Activated naive CD4-positive, alpha-beta T cell treated with Interleukin-2 at 50 U/mL for 16 hours (primary cell): ENCODE results near the gene FAM78B.

Experiments used
- DNase-seq: peaks from one replicate; pipeline ENCODE4 v3.0.0-alpha.2; 2020

The FAM78B gene

DNA sequence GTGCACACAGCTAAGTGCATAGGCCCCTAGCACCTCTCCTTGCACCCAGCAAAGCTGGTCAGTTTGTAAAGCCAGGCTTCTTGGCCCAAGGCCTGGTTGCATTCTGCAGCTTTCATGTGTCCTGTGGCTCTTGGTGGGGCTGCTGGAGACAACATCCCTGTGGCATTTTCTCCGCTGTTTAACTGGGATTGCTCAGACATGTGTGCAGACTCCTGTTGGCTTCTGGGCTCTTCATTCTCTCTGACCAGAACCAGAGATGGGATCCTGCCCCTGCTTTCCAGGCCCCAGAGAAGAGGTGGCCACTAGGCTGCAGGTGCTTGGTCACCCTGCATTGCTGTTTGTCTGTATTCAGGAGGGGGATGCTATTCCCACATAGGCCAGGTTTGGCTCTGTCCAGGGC lies 50.8 kb downstream of the FAM78B start:
- DNase-seq = no peak

DNA sequence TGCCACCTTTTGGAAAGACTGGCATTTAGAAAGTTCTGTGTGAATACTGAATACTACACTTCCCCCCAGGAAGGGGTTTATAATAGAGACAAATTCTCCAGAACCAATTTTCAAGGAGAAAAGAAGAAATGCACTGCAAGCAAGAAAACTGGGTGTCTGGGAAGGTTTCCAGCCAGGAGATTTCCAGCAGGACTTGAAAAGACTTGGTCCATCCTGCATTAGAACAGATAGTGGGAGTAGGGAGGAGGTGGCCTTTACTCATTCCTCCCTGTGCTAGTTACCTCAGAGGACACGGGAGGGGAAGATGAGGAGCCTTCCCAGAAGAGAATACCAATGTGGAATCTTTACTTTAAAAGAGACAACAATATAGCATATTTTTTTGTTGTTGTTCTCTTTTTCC lies 52.4 kb downstream of the FAM78B start:
- no peak for DNase-seq

DNA sequence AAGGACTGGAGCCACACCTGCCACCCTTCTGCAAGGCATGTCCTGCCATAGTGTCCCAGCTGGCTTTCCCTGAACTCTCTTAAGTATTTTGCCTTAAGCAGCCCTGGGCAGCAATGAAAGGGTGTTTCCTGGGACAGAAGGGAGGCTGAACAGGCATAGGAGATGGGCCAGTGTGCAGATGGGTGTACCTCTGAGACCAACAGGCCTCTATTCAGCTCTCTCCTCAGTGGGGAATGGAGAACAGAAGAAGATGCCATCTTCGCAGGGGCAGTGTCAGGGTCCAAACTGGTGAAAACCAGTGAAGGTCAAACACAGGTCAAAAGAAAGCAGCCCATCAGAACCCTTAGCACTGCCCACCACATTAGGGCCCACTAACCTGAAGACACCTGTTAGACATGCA lies 53.2 kb downstream of the FAM78B start:
- no peak for DNase-seq

DNA sequence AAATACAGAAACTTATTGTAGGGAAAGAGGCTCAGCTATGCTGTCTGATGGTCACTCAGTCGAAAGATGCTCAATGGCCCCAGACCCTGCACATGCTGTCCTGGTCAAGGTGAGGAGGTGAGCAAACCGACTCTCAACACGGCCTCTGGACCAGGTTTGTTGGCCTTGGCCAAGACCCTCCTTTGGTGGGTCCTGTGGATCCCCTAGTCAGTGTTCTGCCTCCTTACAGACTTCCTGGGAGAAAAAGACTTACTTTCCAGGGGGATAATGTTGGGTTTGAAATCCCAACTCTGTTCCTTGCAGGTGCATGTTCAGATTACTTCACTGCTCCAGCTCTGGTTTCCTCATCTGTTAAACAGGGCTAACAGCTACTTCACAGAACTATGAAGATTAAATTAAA lies 53.8 kb downstream of the FAM78B start:
- DNase-seq = no peak

DNA sequence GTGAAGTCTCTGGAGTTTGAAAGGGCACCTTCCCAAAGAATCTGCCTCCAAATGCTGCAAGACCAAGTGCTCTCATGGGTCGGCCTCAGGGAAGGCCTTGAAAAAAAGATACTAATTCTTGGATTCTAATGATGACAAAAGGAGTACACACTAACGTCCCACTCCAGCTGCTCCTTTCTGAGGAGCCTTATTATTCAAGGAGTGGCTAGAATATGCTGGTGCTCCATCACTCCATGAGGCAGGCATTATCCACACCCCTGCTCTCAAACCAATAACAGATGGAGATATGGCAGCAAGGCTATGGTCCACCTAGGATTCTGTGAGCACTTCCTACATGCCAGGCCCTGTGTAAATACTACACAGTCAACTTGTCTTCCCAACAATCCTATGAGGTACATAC lies 54.4 kb downstream of the FAM78B start:
- no peak for DNase-seq

DNA sequence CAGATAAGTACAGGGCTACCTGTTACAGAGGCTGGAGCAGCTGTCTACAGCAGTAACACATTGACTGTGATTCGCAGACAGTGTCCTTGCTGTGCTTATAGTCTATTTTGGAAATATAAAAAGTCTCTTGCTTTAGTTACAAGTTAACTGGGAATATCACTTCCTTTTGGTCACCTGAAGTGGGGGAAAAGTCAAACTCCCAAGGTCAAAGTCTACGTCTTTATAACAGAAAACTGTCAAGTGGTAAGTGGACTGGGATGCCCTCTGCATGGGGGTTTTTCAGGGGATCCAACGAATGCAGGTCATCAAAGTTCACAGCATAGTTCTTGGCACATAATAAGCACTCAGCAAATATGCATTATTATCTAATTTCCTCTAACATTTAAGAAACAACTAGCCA lies 55.4 kb downstream of the FAM78B start:
- no peak for DNase-seq

DNA sequence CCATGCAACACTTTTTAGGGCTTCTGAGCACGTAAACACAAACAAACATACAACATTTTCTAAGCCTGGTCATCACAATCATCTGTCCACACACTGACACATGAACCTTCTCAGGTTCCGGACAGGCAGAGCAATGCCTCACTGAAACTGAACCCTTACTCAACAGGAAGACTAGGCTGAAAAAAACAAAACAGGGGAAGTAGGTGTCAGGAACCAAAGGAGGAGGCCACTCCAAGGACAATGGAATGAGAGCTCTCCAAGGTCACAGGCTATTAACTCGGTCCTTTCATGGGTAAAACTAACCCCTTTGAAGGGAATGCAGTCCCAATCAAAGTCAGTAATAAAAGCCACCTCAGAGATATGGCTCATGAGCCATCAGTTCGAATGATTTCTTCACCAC lies 76.6 kb downstream of the FAM78B start:
- DNase-seq = no peak

DNA sequence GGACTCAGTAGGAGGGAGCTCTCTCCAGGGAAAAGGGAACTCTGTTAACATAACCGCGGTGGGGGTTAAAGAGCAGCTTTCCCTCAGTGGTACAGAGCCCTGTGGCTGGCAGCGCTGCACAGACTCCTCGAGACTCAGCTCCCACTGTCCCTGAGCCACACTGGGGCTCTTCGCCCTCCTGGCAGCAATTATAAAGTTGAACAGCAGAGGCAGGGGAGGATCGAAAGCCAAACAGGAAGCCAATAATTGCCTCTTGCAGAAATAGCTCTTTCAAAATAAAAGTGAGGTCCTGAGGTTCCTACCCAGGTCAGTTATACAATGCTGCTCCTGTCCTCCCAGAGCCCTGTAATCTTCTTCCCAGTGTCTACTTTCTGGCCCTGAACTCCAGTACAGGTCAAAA lies 77.0 kb downstream of the FAM78B start:
- no peak for DNase-seq

DNA sequence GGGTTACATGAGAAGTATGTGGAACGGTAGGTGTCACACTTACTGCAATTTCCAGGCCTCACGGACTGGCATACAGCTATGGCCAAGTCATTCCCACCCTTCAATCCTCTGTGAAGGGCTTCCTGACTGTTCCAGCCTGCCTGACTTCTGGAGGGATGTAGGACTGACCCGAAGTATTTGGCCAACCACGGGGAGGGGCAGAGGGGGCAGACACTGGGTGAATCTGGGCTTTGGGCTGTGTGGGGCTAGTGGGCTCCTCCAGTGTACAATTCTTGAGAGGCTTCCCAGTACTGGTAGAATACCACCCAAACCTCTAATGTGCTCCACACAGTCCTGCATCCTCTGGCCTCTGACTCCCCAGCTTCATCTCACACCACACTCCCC lies 78.2 kb downstream of the FAM78B start:
- no peak for DNase-seq

DNA sequence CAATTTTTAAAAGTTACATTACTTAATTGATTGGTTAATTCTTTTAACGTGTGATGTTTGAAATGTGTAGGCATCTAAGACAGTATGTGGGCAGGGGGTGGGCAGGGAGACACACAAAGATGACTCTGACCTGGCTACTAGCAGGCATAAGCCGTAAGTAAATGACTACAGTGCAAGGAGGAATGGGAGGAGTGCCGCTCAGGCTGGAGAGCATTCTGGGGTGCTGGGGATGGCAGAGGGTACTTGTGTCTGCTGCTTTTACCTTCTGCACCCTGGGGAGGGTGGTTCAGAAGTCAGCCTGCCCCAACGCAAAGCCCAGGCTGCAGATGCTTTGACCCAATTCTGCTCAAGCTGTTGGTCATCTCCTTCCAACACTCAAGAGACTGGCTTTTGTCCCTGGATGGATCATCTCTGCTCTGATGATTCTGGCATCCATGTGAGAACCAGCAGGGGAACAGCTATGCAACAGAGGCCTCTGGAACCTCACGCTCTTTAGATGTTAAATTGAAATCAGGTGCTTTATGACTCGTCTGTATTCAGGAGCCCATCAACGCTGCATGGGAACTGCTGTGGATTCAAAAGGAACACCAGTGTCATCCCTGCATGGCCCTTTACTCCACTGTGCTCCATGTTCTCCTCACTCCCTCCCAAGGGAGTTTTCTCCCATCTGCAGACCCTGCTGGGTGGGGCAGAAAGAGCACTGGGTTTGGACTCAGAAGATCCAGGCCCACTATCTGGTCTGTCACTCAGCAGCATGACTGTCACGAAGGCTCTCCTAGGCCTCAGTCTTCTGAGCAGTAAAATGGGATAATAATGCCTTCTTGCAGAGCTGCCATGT lies 78.8 kb downstream of the FAM78B start:
- DNase-seq = no peak

DNA sequence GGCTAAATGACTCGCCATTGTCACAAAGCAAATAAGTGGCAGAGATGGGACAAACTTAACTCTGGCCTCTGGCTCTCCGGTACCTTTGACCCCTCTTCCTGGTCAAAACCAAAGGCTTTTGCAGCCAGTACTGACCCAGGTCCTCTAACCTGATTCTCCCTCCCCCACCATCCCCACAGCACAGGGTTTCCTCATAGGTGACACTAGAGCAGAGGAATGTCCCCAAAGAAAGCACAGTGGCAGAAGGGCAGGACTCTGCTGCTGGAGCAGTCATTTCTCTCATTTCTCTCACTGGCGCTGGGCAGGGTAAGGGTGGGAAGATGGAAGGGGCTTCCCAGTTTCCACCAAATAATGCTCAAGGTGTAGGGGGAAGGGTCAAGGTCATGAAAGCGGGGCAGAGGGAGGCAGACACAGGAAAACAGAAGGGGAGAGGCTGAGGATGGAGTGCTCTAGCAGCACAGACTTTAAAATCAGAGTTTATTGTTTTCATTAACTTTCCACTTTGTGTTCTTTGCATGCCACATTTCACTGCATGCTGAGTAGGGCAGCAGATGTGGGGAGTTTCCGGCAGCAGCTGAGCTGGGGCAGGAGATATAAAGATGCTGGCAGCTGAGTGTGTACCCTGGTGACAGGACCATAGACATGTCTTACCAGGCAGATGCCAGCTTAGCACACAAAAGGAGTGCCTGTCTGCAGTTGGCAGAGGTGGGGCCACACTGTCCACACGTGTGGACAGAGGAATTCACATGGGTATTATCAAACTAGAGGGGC lies 80.5 kb downstream of the FAM78B start:
- no peak for DNase-seq

DNA sequence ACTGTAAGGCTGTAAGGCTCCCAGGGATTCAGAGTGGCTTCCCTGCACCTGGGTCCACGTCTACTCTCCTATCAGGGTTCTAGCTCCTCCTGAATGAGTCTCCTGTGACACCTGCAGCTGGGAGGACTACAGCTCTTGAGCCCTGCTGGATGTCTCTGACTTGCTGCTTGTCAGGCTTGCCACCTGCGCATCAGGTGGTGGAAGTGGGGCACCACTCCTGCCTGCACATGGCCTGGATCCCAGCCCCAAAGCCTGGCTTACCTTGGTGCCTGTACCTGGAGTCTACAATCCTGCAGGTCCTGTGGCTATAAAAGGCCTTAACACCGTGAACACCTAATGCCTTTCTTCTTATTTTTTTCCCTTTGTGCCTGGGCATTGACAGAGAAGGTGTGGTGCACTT lies 82.2 kb downstream of the FAM78B start:
- DNase-seq = no peak

DNA sequence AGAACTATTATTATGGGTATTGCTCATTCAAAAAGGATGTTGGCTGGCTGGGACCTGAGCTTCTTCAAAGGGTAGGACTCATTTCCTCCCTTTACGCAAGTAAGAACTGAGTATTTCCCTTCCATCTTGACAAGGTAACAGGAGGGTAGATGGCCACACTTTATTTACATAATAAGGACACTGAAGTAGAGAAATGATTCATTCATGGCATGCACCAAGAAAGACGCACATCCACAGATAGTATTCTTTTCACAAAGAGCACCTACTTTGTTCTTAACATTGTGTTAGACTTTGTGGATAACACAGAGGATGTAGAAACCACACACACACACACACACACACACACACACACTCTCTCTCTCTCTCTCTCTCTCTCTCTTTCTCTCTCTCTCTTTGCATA lies 82.9 kb downstream of the FAM78B start:
- no peak for DNase-seq

DNA sequence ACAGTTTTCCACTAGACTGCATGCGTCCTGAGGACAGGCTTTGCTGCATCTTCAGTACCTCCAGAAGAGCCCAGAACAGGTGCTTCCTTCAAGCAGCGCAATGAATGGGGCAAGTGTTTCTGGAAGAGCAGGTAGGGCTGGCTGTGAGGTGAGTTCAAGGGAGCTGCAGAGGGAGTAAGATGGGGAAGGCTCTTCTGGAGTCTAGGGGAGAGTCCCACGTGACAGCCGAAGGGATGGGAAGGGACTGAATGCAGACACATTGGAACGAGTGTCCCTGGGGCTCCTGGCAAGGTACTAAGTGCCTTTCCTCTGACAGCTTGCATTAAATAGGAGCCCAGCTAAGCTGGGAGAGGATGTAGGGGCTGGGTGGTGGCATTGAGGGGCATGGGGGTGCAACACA lies 84.2 kb downstream of the FAM78B start:
- DNase-seq = no peak

DNA sequence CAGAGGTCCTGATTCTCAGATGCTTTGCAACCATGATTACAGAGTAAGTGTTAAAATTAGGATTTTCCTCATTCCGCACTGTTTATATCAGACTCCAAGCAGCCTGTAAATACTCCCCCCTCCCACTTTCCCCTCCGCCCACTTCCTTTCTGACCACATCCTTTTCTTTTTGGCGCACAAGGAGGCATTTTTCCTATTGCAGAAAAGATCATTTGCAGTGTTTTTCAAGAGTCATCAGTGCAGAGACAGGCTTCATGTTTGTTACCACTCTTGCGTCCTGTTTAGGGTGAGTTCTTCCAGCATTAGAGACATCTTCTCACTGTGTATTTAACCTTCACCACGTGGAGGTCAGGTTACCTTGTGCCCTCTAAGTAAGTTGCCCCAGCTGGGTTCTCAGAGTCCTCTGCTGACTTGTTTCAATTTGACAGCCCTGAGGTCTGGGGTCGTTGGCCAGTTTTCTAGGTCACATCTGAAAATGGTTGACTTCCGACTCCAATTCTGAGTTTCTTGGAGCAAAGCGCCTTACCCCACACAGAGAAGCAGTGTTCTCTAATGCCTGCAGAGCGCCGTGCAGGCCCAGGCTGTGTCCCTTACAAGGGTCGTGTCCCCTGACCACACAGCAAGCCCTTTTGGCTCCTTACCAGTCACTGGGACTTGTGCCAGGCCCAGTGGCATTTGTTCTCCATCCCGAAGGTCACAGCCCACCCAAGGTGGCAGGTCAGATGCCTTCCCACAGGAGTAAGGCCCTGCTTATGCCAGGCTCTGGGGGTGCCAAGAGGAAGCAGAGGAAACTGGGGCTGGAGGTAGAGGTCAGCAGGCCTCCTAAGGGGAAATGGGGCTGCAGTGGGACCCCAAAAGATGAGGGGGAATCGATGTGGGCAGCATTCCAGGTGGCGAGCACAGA lies 85.6 kb downstream of the FAM78B start:
- DNase-seq = no peak

DNA sequence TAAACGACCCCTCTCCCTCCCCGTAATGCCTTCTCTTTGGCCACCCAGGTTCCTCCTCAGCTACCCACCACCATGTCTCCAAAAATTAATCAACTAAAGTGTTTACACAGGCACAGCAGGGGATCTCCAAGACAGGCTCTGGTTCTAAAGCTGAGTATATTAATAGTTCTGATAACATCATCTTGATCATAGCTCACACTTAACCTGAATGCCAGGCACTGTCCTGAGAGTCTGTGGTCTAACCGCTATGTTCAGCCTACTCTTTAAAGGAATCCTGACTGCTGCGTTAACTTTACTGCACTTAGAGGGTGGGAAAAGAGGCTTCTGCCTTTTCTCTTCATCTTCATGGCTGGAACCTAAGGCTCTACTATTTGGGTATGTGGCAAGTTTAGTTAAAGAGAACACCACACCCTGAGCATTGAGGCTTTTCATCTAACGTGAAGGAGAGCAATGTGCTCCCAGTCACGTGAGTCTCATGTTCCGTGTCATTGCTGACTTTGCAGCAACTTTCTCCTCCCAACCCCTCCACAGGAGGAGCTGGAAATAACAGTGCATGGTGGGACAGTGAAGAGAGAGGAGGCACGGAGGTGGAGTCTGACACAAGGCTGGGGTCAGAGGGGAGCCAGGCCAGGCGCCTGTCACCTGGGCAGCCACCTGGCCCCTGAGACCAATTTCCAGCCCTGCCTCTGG lies 86.4 kb downstream of the FAM78B start:
- DNase-seq = no peak

DNA sequence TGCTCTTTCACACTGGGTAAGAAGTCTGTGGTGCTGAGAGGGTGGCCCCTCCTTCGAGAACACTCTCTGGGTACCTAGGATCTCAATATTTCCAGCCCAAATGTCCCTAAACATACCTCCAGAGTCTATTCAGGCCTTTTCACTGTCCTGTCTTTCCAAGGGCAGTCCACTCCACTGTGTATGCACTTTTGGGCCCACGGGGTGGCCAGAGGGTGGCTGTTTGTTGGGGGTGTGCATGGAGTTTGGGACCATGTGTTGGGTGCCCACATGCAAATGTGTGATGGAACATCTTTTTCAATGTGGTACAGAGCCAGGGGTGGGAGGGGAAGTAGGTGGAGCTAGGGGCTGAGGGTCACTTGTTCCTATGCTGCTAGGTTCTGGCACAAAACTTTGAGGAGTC lies 87.5 kb downstream of the FAM78B start:
- DNase-seq = no peak

DNA sequence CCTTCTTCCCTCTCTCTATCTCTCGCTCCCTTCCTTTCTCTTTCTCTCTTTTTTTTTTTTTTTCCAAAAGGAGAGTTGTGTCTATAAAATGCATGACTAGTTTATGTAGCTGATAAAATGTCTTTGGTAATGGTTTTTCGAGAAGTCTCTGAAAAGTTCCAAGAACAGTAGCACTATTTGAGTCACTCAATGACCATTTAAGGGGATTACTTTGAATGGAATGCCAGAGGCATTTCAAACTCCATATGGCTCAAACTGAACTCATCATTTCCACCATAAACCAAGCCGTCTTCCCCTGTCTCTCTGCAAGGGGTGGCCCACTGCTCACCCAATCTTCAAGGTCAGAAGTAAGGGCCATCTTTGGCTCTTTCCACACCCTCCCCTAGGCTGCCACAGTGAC lies 93.3 kb downstream of the FAM78B start:
- no peak for DNase-seq

DNA sequence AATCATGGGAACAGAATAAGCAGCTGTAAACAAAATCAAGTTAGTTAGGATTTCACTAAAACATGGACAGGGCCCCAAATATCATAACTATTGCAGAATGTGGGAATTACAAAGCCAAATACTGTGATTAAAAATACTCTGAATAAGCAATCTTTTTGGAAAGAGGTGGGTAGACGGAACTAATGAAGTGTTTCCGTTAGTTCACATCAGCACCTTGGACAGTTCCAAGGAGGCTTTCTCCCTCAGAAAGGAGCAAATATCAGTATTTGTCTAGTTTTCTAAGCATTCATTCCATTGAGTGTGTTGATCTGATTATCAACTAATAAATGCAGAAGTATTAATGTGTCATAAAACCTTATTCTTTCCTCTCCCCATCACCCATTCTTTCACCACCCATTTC lies 97.4 kb downstream of the FAM78B start:
- DNase-seq = no peak

DNA sequence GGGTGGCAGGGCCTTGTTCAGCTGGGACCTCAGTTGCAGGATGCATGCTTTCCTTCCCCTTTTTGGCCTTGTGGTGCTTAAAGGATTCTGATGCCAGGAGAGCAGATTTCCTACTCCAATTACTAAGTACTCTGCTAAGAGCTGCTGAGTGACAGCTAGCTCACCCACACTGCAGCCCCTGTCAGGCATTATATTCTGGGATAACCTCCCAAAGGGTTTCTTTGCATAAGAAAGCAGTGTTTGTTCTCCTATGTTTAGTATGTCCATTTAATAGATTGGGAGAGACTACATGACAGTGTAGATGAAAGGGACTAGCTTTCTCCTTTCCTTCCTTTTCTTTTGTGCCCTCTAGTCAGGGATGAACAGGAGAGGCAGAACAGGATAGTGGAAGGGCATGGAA lies 100.7 kb downstream of the FAM78B start:
- no peak for DNase-seq

DNA sequence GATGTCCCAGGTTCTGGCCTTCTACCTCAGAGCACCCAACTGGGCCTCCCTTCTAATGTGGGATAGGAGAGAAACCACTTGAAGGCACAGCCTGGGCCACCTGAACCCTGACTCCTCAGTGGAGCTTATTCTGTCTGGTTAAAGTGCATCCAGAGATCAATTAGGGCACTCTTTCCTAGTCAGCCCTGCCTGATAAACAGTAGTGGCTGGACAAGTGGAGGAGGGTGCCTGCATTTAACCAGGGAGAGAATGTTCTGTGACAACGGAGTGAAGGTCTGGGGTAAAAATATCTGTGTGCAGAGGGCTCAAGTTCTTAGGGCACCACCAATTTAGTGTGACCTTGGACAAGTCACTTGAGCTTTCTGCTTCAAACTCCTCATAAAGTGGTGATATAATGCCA lies 101.8 kb downstream of the FAM78B start:
- no peak for DNase-seq

DNA sequence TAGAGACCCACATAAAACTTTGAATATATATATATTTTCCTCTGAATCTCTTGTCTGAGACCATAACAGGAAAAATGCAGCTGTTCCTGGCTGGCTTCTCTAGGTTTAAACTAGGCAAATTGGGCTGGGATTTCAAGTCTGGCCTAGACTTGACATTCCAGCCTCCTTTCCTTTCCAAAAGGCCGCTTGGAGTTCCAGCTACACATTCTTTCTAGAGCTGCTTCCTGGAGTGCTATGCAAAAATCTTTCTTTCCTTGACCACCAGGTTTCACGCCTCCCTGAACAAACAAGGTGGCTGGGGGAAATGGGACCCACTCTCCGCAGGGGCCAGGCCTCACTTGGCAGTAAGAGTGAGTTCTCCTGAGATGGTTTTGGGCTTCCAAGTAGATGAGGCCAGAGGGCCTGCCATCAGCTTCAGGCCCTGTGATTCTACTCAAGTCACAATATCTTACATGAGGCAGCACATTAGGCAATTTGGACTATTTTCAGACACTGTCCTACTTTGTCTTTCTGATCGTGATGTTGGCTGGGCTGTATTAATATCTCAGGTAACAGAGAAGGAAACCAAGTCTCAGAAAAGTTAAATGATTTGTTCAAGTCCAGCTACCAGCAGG lies 102.4 kb downstream of the FAM78B start:
- DNase-seq = no peak
